T-helper 1 cell treated with Interleukin-12 subunit alpha and Interleukin-12 subunit beta and Interleukin-4 antibody, amounts not matched to agents 30 μg/mL and 1 μg/mL, for 36 hours (primary cell): Measurements from ENCODE around the gene ATP4B.
"Not testable (repeated sequence)": the region's sequence is repeated elsewhere in the genome, so short reads cannot be mapped to it uniquely, and the experiment has no call there.

Experiments used
- H3K27ac Mint-ChIP-seq: one replicate; pipeline ENCODE4 v1.8.0; 2021; ENCODE audit warnings: mild to moderate bottlenecking, mixed read lengths
- H3K27me3 Mint-ChIP-seq: one replicate; pipeline ENCODE4 v1.8.0; 2021; ENCODE audit warnings: low read depth, mixed read lengths
- H3K36me3 Mint-ChIP-seq: one replicate; pipeline ENCODE4 v1.8.0; 2021; ENCODE audit warnings: low read depth, mixed read lengths
- H3K4me1 Mint-ChIP-seq: one replicate; pipeline ENCODE4 v1.8.0; 2021; ENCODE audit warnings: low read depth, mixed read lengths
- H3K4me3 Mint-ChIP-seq: one replicate; pipeline ENCODE4 v1.8.0; 2021; ENCODE audit warnings: mild to moderate bottlenecking, moderate library complexity, mixed read lengths
- H3K9me3 Mint-ChIP-seq: one replicate; pipeline ENCODE4 v1.8.0; 2021; ENCODE audit warnings: mixed read lengths

ATP4B gene

DNA sequence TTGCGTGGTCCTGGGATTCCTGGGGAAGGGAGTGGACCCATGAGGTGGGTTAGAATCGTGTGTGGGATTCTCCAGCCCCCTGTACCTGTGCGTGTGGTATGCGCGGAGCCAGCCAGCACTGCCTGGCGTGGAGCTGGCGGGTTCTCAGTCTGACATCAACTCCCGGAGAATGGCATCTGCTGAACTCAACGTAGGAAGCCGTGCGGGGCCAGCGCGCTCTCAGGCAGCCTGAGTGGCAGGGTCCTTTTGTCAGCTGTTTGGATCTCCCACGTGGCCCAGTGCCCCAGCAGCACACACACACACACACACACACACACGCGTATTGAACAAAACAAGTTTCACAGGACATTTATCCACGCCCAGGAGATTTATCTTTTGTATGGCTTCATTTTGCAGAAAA lies 28.1 kb downstream of the ATP4B start:
- Mint-ChIP-seq H3K27me3 (no peaks in the 10 kb centered on the region), H3K27ac (no peak overlapping the region), H3K4me1 (peaks cover 11% of the 10 kb centered on the region), H3K9me3 (no peaks in the 10 kb centered on the region), H3K36me3 (peaks cover 22% of the 10 kb centered on the region), H3K4me3 (no peak overlapping the region)

DNA sequence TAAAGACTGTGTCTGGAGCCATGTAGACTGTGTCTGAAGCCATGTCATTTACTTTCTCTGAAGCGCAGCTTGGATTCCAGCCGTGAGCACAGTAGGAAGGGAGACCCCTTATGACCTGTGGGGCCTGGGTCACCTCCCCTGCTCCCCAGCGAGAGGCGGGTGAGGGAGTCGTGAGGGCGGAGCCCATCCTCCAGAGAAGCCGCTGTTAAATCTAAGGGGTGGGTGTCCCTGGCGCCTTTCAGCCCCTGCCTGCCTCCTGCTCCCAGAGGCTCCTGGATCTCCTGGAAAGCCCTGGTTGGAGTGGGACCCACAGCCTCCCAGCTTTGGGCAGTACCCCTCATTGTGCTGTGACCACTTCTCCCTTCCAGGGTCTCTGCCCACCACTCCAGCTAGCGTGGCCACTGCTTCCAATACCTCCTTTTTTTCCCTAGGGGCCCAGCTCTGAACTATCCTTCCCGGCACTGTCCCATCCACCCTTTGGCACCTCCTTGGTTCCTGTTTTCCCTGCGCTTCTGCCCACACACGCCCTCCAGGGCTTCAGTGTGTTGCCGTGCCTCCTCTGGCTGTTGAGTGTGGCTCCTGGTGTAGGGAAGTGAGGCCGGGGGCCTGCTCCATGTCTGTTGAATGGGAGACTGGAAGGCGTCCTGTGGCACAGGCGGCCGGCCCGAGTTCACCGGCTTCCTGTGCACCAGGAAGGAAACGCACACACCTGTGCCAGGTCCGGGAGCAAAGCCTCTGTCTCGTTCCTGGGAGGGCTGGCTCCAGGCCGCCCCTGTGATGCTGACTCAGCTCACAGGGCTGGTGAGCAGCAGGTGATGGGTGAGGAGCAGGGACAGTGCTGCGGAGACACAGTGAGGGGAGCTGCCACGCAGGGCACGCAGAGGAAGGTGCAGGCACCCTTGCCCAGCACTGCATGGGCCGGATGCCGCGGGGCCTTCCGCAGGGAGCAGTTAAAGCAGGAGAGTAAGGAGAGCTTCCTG lies 29.4 kb downstream of the ATP4B start:
- Mint-ChIP-seq H3K36me3 (peaks cover 24% of the 10 kb centered on the region), H3K4me3 (no peak overlapping the region), H3K27me3 (no peaks in the 10 kb centered on the region), H3K27ac (no peak overlapping the region), H3K4me1 (no peaks in the 10 kb centered on the region), H3K9me3 (no peaks in the 10 kb centered on the region)

DNA sequence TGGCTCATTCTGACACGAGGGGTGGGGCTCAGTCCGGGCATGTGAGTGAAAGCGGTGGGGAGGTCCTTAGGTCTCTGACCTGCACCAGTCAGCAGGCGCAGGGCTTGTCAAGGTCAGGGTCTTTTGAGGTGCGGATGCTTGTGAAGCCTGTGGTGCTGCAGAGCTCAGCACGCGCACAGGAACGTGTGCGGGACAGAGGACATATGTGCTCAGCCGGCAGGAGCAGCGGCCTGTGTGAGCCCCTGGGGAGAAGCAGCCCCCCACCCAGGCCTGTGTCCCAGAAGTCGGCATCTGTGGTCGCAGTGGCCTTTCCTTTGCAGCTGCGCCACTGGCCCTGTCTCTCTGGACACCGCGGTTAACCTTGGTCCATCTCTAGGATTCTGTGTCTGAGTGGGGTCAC lies 30.9 kb downstream of the ATP4B start:
- H3K27ac Mint-ChIP-seq: no peak overlapping the region
- peaks cover 22% of the 10 kb centered on the region for H3K36me3 Mint-ChIP-seq
- H3K4me3 Mint-ChIP-seq: no peak overlapping the region
- no peaks in the 10 kb centered on the region for H3K27me3 Mint-ChIP-seq
- no peaks in the 10 kb centered on the region for H3K4me1 Mint-ChIP-seq
- H3K9me3 Mint-ChIP-seq: no peaks in the 10 kb centered on the region

DNA sequence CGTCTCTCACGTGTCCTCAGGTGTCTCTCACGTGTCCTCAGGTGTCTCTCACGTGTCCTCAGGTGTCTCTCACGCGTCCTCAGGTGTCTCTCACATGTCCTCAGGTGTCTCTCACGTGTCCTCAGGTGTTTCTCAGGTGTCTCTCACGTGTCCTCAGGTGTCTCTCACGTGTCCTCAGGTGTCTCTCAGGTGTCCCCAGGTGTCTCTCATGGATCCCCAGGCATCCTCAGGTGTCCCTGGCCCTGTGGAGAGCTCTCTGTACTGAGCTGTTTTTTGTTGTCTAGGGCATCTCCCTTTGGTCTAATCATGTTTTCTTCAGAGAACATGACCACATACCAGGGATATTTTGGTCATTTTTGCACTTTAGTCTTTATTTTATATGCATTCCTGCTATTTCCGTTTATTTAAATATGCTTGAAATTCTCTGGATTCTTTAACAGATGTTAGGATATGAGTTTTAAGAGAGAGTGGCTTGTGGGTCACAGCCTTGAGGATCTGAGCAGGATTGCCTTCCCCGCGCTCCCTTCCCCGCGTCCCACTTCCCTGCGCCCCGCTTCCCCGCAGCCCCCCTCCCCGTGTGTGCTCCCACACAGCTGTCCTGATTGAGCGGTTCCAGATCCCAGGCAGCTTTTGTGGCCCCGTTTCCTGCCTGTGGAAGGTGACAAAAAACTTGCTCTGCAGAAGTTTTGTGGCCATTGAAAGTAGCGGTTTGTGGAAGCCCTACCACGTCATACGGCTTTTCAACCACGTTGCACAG lies 31.9 kb downstream of the ATP4B start:
- no peak overlapping the region for H3K4me3 Mint-ChIP-seq
- no peaks in the 10 kb centered on the region for H3K4me1 Mint-ChIP-seq
- H3K27ac Mint-ChIP-seq: no peak overlapping the region
- H3K36me3 Mint-ChIP-seq: peaks cover 23% of the 10 kb centered on the region
- no peaks in the 10 kb centered on the region for H3K27me3 Mint-ChIP-seq
- no peaks in the 10 kb centered on the region for H3K9me3 Mint-ChIP-seq

DNA sequence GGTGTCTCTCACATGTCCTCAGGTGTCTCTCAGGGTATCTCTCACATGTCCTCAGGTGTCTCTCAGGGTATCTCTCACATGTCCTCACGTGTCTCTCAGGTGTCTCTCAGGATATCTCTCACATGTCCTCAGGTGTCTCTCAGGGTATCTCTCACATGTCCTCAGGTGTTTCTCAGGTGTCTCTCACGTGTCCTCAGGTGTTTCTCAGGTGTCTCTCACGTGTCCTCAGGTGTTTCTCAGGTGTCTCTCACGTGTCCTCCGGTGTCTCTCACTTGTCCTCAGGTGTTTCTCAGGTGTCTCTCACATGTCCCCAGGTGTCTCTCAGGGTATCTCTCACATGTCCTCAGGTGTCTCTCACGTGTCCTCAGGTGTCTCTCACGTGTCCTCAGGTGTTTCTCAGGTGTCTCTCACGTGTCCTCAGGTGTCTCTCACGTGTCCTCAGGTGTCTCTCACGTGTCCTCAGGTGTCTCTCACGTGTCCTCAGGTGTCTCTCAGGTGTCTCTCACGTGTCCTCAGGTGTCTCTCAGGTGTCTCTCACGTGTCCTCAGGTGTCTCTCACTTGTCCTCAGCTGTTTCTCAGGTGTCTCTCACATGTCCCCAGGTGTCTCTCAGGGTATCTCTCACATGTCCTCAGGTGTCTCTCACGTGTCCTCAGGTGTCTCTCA lies 33.2 kb downstream of the ATP4B start:
- H3K27ac Mint-ChIP-seq: not testable (repeated sequence)

DNA sequence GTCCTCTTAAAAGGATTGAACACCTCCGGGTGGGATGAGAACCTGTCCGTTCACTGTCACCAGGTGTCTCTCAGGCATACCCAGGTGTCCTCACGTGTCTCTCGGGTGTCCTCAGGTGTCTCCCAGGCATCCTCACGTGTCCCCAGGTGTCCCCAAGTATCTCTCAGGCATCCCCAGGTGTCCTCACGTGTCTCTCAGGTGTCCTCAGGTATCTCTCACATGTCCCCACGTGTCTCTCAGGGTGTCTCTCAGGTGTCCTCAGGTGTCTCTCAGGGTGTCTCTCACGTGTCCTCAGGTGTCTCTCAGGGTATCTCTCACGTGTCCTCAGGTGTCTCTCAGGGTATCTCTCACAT lies 33.8 kb downstream of the ATP4B start:
- Mint-ChIP-seq H3K4me3 (no peak overlapping the region), H3K9me3 (no peaks in the 10 kb centered on the region), H3K27me3 (no peaks in the 10 kb centered on the region), H3K27ac (no peak overlapping the region), H3K36me3 (peaks cover 23% of the 10 kb centered on the region), H3K4me1 (no peaks in the 10 kb centered on the region)

More for the DNA sequence above, 33.2 kb downstream of the ATP4B start:
- H3K9me3 Mint-ChIP-seq, H3K4me1 Mint-ChIP-seq, H3K27me3 Mint-ChIP-seq, H3K4me3 Mint-ChIP-seq: not testable (repeated sequence)
- peaks cover 23% of the 10 kb centered on the region for H3K36me3 Mint-ChIP-seq

DNA sequence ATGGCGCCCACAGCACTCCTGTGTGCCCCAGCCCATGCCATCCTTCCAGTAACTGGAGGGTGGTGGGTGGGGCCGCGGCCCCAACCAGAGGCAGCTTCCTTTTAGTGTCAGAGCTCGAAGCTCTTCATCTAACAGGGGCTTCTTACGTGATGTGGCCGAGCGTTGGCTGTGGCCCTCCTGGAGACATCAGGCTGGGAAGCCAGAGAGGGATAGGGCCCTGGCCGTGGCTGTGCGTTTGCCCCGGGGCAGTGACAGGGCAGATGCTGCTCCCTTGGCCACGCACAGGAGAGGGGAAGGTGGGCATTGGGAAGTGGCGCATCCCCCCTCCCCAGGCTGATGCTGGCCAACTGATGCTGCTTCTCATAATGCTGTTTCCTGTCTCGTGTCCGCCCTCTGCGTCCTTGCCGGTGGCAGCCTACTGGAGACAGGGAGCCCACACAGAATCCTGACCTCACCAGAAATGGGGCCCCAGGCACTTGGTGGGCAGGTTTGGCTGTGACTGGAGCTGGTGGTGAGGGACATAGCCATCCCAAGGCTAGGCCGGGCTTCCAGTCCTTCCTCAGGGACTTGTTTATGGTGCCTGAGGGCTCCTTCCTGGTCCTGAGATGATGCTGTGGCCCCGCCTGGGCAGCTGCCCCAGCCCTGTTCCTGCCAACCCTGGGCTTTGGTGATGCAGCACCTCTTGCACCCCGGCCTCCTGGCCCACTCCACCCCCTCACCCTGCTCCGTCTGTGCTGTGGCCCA lies 34.3 kb downstream of the ATP4B start:
- H3K27me3 Mint-ChIP-seq: no peaks in the 10 kb centered on the region
- no peak overlapping the region for H3K4me3 Mint-ChIP-seq
- no peaks in the 10 kb centered on the region for H3K4me1 Mint-ChIP-seq
- H3K9me3 Mint-ChIP-seq: no peaks in the 10 kb centered on the region
- H3K27ac Mint-ChIP-seq: no peak overlapping the region
- peaks cover 23% of the 10 kb centered on the region for H3K36me3 Mint-ChIP-seq

DNA sequence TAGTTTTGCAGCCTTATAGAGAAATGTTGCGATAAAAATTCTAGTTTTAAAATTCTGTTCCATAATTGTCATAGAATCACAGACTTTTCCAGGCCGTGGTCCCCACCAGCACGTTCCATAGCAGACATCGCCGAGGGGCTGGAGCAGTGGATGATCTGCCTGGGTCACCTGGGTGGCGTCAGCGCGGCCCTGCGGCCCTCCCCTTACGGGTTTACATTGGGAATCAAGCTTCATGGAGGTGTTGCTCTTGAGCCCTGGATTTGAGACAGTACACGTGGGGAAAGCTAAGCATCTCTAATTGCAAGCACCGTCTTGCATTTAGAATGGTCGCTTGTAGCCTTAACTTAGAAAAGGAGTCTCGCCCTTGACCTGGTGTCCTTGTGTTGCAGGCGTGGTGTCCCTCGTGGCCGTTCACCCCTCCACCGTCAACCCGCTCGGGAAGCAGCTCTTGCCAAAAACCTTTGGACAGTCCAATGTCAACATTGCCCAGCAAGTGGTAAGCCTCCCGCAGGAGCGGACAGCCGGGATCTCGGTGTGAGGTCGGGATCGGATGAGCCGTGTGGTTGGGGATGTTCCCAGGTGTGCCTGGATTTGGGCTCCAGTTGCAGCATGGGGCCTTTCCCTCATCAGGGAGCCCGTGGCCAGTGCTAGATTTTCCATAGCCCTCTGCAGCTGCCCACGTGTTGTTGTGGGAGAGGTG lies 35.1 kb downstream of the ATP4B start:
- no peaks in the 10 kb centered on the region for H3K27me3 Mint-ChIP-seq
- no peaks in the 10 kb centered on the region for H3K4me1 Mint-ChIP-seq
- H3K4me3 Mint-ChIP-seq: no peak overlapping the region
- no peak overlapping the region for H3K27ac Mint-ChIP-seq
- H3K9me3 Mint-ChIP-seq: no peaks in the 10 kb centered on the region
- H3K36me3 Mint-ChIP-seq: peaks cover 18% of the 10 kb centered on the region

DNA sequence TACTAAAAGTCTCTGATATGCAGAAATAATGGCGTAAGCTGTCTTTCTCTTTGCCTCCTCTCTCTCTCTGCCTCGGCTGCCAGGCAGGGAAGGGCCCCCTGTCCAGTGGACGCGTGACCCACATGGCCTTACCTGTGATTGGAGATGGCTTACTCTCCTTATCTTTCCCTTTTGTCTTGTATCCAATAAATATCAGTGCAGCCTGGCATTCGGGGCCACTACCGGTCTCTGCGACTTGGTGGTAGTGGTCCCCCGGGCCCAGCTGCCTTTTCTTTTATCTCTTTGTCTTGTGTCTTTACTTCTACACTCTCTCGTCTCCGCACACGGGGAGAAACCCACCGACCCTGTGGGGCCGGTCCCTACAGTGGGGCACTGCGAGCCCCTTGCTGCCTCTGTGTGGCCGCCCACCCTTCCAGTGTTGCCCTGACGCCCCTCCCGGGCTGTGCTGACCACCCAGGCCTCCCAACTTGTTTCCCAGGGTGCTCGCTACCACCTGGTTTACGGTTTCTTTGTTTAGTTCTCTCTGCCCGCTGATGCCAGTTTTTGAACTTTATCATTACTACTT lies 35.9 kb downstream of the ATP4B start:
- peaks cover 16% of the 10 kb centered on the region for H3K36me3 Mint-ChIP-seq
- not testable (repeated sequence) for H3K27ac Mint-ChIP-seq, H3K27me3 Mint-ChIP-seq, H3K4me1 Mint-ChIP-seq, H3K4me3 Mint-ChIP-seq, H3K9me3 Mint-ChIP-seq

DNA sequence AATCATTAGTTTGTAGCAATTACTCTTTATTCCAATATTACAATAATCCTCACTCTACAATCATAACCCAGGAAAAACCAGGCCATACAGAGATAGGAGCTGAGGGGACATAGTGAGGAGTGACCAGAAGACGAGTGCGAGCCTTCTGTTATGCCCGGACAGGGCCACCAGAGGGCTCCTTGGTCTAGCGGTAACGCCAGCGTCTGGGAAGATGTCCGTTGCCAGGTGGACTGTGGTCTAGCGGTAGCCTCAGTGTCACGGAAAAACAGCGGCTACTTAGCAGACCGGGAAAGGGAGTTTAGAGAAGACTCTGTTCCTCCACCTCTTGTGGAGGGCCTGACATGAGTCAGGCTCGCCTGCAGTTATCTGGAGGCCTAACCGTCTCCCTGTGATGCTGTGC lies 36.5 kb downstream of the ATP4B start:
- not testable (repeated sequence) for H3K27me3 Mint-ChIP-seq, H3K27ac Mint-ChIP-seq, H3K9me3 Mint-ChIP-seq, H3K4me1 Mint-ChIP-seq, H3K4me3 Mint-ChIP-seq
- H3K36me3 Mint-ChIP-seq: peaks cover 16% of the 10 kb centered on the region

DNA sequence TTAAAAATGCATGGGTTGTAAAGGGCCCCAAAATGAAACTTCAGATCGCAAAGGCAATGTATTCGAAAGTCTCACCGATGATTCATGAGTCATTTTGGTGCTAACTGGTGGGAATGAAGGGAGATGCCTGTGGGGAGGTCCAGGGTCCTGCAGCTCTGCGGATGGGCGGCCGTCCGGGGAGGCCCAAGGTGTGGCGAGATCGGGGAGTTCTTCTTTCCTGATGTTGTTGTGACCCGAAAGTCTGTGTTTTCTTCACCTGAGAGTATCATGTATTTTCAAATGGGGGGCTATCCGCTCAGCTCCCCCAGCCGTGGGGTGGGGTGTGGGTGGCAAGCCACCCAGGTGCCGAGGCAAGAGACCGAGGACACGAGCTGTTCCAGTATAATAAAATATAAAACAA lies 37.0 kb downstream of the ATP4B start:
- no peaks in the 10 kb centered on the region for H3K9me3 Mint-ChIP-seq
- H3K36me3 Mint-ChIP-seq: peaks cover 15% of the 10 kb centered on the region
- H3K4me1 Mint-ChIP-seq: no peaks in the 10 kb centered on the region
- H3K27ac Mint-ChIP-seq: no peak overlapping the region
- no peak overlapping the region for H3K4me3 Mint-ChIP-seq
- H3K27me3 Mint-ChIP-seq: no peaks in the 10 kb centered on the region

DNA sequence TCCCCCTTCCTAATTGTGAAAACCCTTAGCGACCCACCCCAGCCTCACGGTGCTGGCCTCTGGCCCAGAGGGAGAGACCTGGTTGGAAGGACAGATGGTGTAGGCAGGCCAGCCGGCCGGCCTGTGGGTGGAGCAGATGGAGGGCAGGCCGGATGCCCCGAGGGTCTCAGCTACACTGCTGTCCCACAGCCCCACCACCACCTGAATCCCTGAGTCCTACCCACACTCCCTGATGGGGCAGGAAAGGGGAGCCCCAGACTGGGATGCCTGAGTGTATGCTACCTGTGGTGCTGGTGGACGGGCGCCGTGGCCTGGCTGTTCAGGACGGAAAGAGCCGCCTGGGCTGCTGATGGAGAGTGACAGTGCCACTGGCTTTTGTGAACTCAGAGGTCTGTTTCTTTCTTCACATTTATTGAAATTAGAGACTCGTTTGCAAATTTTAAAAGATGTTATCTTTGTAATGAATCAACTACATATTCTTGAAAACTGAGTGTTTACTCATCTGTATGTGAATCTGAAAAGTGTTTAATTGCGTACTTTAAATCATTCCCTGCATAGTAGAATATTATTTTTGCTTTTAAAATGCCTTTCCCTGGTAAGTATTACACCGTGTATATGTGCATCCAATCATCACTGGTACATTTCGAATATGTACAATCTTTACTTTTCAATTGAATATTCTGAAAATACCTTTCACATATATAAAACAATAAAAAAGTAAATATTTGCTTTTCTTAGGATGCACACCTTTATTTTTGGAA lies 37.8 kb downstream of the ATP4B start:
- no peaks in the 10 kb centered on the region for H3K27me3 Mint-ChIP-seq
- H3K27ac Mint-ChIP-seq: no peak overlapping the region
- H3K36me3 Mint-ChIP-seq: peaks cover 11% of the 10 kb centered on the region
- H3K9me3 Mint-ChIP-seq: no peaks in the 10 kb centered on the region
- no peak overlapping the region for H3K4me3 Mint-ChIP-seq
- H3K4me1 Mint-ChIP-seq: no peaks in the 10 kb centered on the region

DNA sequence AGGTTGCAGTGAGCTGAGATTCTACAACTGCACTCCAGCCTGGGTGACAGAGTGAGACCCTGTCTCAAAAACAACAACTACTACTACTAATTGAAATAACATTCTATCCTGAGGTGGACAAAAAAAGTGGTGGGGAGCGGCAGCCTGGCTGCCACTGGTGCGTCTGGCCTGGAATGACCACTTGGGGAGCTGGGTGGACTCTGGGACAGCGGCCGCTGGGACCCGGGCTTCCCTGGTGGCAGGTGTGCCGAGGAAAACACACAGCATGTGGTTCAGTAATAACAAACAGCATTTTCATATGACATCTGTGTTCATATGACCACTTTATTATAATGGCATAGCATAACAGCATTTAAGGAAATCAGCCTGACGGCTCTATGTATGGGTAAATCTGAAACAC lies 39.5 kb downstream of the ATP4B start:
- no peaks in the 10 kb centered on the region for H3K27me3 Mint-ChIP-seq
- H3K4me3 Mint-ChIP-seq: no peak overlapping the region
- H3K36me3 Mint-ChIP-seq: peaks cover 1% of the 10 kb centered on the region
- H3K27ac Mint-ChIP-seq: no peak overlapping the region
- H3K9me3 Mint-ChIP-seq: no peaks in the 10 kb centered on the region
- no peaks in the 10 kb centered on the region for H3K4me1 Mint-ChIP-seq
